Liver (tissue), 9 donors: ENCODE measurements around the gene MAN2B2. TPM values are rescaled to one million over a fixed set of nuclear protein-coding genes. Genes with fewer than 3 reads are reported as not detected.

ENCODE experiments used
- DNase-seq: peaks from one replicate; pipeline ENCODE4 v3.0.0-alpha.2; 2017; ENCODE audit warnings: low spot score
- H3K27ac ChIP-seq, 2 donors: one replicate each; pipeline ENCODE4 v1.7.0; 2013; ENCODE audit warnings: inconsistent platforms in 2 of 2, low read length in 2 of 2, control low read depth in 1 of 2, low read depth in 1 of 2, mild to moderate bottlenecking in 1 of 2
- H3K27me3 ChIP-seq, 4 donors: one replicate each; pipeline versions ENCODE4 v1.6.1 to v1.7.0; 2013; ENCODE audit warnings: low read length in 3 of 4, inconsistent platforms in 1 of 4, mild to moderate bottlenecking in 1 of 4, moderate library complexity in 1 of 4; ENCODE audit not compliant: control insufficient read depth in 4 of 4, insufficient read depth in 4 of 4
- H3K36me3 ChIP-seq, 4 donors: one replicate each; pipeline versions ENCODE4 v1.6.1 to v1.7.0; 2013; ENCODE audit warnings: low read length in 3 of 4, mild to moderate bottlenecking in 3 of 4, low read depth in 1 of 4, moderate library complexity in 1 of 4; ENCODE audit not compliant: control insufficient read depth in 4 of 4, insufficient read depth in 3 of 4
- H3K4me1 ChIP-seq, 4 donors: one replicate each; pipeline versions ENCODE4 v1.6.1 to v1.7.0; 2013; ENCODE audit warnings: low read length in 3 of 4, mild to moderate bottlenecking in 3 of 4, moderate library complexity in 1 of 4; ENCODE audit not compliant: control insufficient read depth in 4 of 4, insufficient read depth in 4 of 4
- H3K4me3 ChIP-seq, 3 donors: one replicate each; pipeline versions ENCODE4 v1.6.1 to v1.7.0; 2013; ENCODE audit warnings: low read length in 3 of 3, control low read depth in 1 of 3, low read depth in 1 of 3, mild to moderate bottlenecking in 1 of 3
- H3K9ac ChIP-seq, 2 donors: one replicate each; pipeline ENCODE4 v1.7.0; 2013; ENCODE audit warnings: low read length in 2 of 2, mild to moderate bottlenecking in 2 of 2, moderate library complexity in 2 of 2, control low read depth in 1 of 2, low read depth in 1 of 2
- H3K9me3 ChIP-seq, 4 donors: one replicate each; pipeline versions ENCODE4 v1.6.1 to v1.7.0; 2013; ENCODE audit warnings: low read length in 3 of 4; ENCODE audit not compliant: control insufficient read depth in 4 of 4
- EGR1 ChIP-seq, 2 donors: IDR thresholded peaks; 2 replicates each; pipeline ENCODE4 v1.6.1; 2016 to 2018; ENCODE audit warnings: antibody characterized with exemption in 2 of 2, low read depth in 2 of 2
- FOXA1 ChIP-seq: IDR thresholded peaks from 2 replicates; pipeline ENCODE4 v1.6.1; 2016; ENCODE audit warnings: antibody characterized with exemption
- GABPA ChIP-seq, 2 donors: IDR thresholded peaks in 1 of 2; conservative IDR thresholded peaks in 1 of 2; 2 replicates each; pipeline ENCODE4 v1.6.1; 2016; ENCODE audit warnings: antibody characterized with exemption in 2 of 2, mild to moderate bottlenecking in 1 of 2, moderate library complexity in 1 of 2
- HNF4A ChIP-seq, 2 donors: conservative IDR thresholded peaks; 2 replicates each; pipeline ENCODE4 v1.6.1; 2016; ENCODE audit warnings: antibody characterized with exemption in 2 of 2, mild to moderate bottlenecking in 2 of 2
- HNF4G ChIP-seq: IDR thresholded peaks from 2 replicates; pipeline ENCODE4 v1.6.1; 2016; ENCODE audit warnings: antibody characterized with exemption
- JUND ChIP-seq, 2 donors: IDR thresholded peaks; 2 replicates each; pipeline ENCODE4 v1.6.1; 2016; ENCODE audit warnings: antibody characterized with exemption in 2 of 2
- MAX ChIP-seq: IDR thresholded peaks from 2 replicates; pipeline ENCODE4 v1.6.1; 2016; ENCODE audit warnings: antibody characterized with exemption
- NR2F2 ChIP-seq: IDR thresholded peaks from 2 replicates; pipeline ENCODE4 v1.6.1; 2016; ENCODE audit warnings: antibody characterized with exemption
- RXRA ChIP-seq, 2 donors: IDR thresholded peaks; 2 replicates each; pipeline ENCODE4 v1.6.1; 2017 to 2018; ENCODE audit warnings: antibody characterized with exemption in 2 of 2, mild to moderate bottlenecking in 1 of 2
- SP1 ChIP-seq: IDR thresholded peaks from 2 replicates; pipeline ENCODE4 v1.6.1; 2018; ENCODE audit warnings: antibody characterized with exemption, mild to moderate bottlenecking
- TAF1 ChIP-seq: conservative IDR thresholded peaks from 2 replicates; pipeline ENCODE4 v1.6.1; 2016; ENCODE audit warnings: antibody characterized with exemption, mild to moderate bottlenecking
- ZBTB33 ChIP-seq: IDR thresholded peaks from 2 replicates; pipeline ENCODE4 v1.6.1; 2016; ENCODE audit warnings: antibody characterized with exemption
- WGBS: extraction: QIAGEN DNeasy Blood & Tissue Kit; methylation state at CpG from one replicate; pipeline ENCODE4 v1.1.7; 2013; 5-methylcytosine and 5-hydroxymethylcytosine counted together
- polyA plus RNA-seq, 2 donors: library from polyadenylated mRNA; stranded (reverse) in 1 of 2; unstranded in 1 of 2; fragments of 200-250 nt in 1 of 2; fragments of >200 nt in 1 of 2; fragmentation: Nextera tagmentation in 1 of 2; extraction: Ambion mirVana in 1 of 2; gene quantifications; one replicate each; pipeline versions ENCODE4 v1.2.1 to v1.2.3, GENCODE V29; 2013 to 2015
- total RNA-seq, 2 donors: library from RNA; depleted of rRNA; stranded (reverse); fragments of >200 nt; gene quantifications; one replicate each; pipeline ENCODE4 v1.2.3, GENCODE V29; 2014
- TF ChIP-seq, protein P1 (sequence below): fragments of 150-350 bp; IDR thresholded peaks from 2 replicates; pipeline ENCODE4 v1.5.1; 2017; ENCODE audit warnings: improper control_type of control experiment, low read depth, low read length; ENCODE audit not compliant: missing input control
- TF ChIP-seq, protein P2 (sequence below): IDR thresholded peaks from 2 replicates; pipeline ENCODE4 v1.6.1; 2016; ENCODE audit warnings: antibody characterized with exemption
- donor health status: healthy.
- donor health status: healthy.
- donor health status: healthy.
- donor health status: healthy.
- donor health status: healthy.

Gene MAN2B2
- total and polyA plus RNA-seq, 4 donors, result 14.7 to 29.7 (median 22.5) TPM

GRCh38 chr4:6538575-6538974 is 36.4 kb upstream of the MAN2B2 start:
- H3K9me3 ChIP-seq, result peaks cover 1 to 8% (median 4%) of the 10 kb centered on the region in 4 donors
- no peaks in the 10 kb centered on the region for H3K36me3 ChIP-seq
- TF ChIP-seq NR2F2 (no peak), GABPA (IDR thresholded peaks at IDR 0.05 in 1 of 2, conservative IDR thresholded peaks at IDR 0.05 in 1 of 2) (no peak), HNF4G (no peak), RXRA (IDR thresholded peaks at IDR 0.05) (no peak), FOXA1 (no peak), ZBTB33 (no peak)
- H3K27ac ChIP-seq, result no peak overlapping the region
- H3K9ac ChIP-seq, result no peak overlapping the region
- no peak for DNase-seq
- no peaks in the 10 kb centered on the region for H3K4me1 ChIP-seq
- H3K4me3 ChIP-seq, result no peak overlapping the region
- peaks cover 0 to 8% (median 1%) of the 10 kb centered on the region in 4 donors for H3K27me3 ChIP-seq
- WGBS, result 48% methylated on average over 22 of the region's 22 CpGs

DNA sequence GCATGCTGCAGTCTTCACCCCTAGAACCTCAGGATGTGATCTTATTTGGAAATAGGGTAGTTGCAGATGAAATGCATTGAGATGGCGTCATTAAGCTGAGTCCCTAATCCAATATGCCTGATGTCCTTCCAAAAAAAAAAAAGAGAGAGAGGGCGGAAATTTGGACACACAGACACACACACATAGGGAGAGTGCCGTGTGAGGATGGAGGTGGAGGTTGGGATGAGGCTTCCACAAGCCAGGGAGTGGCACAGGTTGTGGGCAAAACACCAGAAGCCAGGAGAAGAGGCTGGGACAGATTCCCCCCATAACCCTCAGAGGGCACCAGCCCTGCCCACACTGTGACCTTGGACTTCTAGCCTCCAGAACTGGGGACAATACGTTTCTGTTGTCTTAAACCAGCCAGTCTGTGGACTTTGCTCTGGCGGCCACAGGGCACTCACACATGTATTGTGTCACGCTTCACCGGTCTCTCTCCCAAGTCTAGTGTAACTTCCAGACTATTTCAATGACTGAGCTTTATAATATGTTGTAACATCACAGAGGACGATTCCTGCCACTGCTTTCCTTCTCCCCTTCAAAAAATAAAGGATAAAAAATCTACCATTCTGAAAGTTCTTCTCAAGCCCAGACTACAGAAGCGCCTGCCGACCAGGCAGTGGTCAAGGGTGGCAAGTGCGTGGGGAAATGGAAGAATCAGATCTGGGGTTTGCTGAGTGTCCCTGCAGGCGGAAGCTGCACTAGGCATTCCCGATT is 35.8 kb upstream of the MAN2B2 start:
- Histone ChIP-seq H3K4me1 (no peaks in the 10 kb centered on the region), H3K36me3 (no peaks in the 10 kb centered on the region), H3K9me3 (peaks cover 1 to 8% (median 4%) of the 10 kb centered on the region in 4 donors), H3K27ac (no peak overlapping the region), H3K4me3 (no peak overlapping the region), H3K27me3 (peaks cover 0 to 8% (median 1%) of the 10 kb centered on the region in 4 donors), H3K9ac (no peak overlapping the region)
- WGBS, result 69% methylated on average over 13 of the region's 13 CpGs
- no peak for DNase-seq
- TF ChIP-seq HNF4A (conservative IDR thresholded peaks at IDR 0.05), result peak; percentile 56 to 71
- no peak for TF ChIP-seq EGR1 (IDR thresholded peaks at IDR 0.05; ENCODE audit: low read depth in 2 of 2)

DNA sequence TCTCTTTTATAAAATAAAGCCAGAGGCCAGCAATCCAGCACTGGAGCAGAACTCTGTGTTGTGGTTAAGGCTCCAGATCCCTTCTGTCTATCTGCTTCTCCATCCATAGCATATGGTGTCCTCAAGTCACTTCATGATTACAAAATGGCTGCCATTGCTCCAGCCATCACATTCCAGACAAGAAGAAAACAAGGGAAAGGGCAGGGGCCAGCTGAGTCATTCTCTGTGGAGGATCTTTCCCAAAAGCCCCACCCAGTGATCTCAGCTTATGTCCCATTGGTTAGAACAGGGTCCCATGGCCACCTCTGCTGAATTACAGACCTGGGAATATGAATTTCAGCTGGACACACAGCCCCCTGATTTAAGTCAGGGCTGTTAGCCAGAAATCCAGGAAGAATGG is 34.1 kb upstream of the MAN2B2 start:
- Histone ChIP-seq H3K9me3 (peaks cover 1 to 8% (median 4%) of the 10 kb centered on the region in 4 donors), H3K9ac (no peak overlapping the region), H3K4me3 (no peak overlapping the region), H3K27me3 (peaks cover 0 to 8% (median 1%) of the 10 kb centered on the region in 4 donors), H3K4me1 (no peaks in the 10 kb centered on the region), H3K36me3 (no peaks in the 10 kb centered on the region), H3K27ac (no peak overlapping the region)
- DNase-seq, result no peak
- no peak for TF ChIP-seq ZBTB33

DNA sequence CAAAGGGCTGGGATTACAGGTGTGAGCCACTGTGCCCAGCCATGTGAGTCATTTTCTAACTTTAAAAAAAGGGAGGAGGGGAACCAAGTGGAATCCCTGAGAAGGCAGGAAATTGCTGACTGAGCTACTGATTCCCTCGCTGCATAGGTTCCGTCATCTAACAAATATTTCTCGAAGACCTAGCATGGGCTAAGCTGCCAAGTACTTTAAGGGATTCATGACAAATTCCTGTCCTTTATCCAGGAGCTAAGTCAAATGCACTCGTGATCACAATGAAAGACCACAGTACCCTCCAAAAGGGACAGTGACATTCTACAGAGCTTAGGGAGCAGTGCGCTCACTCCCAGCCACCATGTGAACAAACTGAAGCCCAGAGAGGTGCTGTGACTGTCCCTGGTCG is 33.2 kb upstream of the MAN2B2 start:
- Histone ChIP-seq H3K9me3 (peaks cover 1 to 8% (median 4%) of the 10 kb centered on the region in 4 donors), H3K27ac (no peak overlapping the region), H3K9ac (no peak overlapping the region), H3K4me1 (no peaks in the 10 kb centered on the region), H3K4me3 (no peak overlapping the region), H3K36me3 (no peaks in the 10 kb centered on the region), H3K27me3 (peaks cover 0 to 8% (median 1%) of the 10 kb centered on the region in 4 donors)
- DNase-seq, result no peak
- WGBS, result 66% methylated on average over 6 of the region's 6 CpGs
- TF ChIP-seq, protein P1, sequence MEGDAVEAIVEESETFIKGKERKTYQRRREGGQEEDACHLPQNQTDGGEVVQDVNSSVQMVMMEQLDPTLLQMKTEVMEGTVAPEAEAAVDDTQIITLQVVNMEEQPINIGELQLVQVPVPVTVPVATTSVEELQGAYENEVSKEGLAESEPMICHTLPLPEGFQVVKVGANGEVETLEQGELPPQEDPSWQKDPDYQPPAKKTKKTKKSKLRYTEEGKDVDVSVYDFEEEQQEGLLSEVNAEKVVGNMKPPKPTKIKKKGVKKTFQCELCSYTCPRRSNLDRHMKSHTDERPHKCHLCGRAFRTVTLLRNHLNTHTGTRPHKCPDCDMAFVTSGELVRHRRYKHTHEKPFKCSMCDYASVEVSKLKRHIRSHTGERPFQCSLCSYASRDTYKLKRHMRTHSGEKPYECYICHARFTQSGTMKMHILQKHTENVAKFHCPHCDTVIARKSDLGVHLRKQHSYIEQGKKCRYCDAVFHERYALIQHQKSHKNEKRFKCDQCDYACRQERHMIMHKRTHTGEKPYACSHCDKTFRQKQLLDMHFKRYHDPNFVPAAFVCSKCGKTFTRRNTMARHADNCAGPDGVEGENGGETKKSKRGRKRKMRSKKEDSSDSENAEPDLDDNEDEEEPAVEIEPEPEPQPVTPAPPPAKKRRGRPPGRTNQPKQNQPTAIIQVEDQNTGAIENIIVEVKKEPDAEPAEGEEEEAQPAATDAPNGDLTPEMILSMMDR, result no peak
- TF ChIP-seq TAF1 (no peak), JUND (IDR thresholded peaks at IDR 0.05) (no peak), ZBTB33 (no peak), FOXA1 (no peak), MAX (no peak), GABPA (IDR thresholded peaks at IDR 0.05 in 1 of 2, conservative IDR thresholded peaks at IDR 0.05 in 1 of 2) (no peak), SP1 (no peak)
- TF ChIP-seq, protein P2, sequence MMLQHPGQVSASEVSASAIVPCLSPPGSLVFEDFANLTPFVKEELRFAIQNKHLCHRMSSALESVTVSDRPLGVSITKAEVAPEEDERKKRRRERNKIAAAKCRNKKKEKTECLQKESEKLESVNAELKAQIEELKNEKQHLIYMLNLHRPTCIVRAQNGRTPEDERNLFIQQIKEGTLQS, result no peak
